HG03064 (cell line): ENCODE data around the gene WIZ.

Source experiments
- ATAC-seq: cut with Tn5 transposase; IDR thresholded peaks from one replicate; pipeline ENCODE4 v1.9.1; 2021; ENCODE audit warnings: low read depth; ENCODE audit not compliant: unreplicated experiment

The WIZ gene

DNA sequence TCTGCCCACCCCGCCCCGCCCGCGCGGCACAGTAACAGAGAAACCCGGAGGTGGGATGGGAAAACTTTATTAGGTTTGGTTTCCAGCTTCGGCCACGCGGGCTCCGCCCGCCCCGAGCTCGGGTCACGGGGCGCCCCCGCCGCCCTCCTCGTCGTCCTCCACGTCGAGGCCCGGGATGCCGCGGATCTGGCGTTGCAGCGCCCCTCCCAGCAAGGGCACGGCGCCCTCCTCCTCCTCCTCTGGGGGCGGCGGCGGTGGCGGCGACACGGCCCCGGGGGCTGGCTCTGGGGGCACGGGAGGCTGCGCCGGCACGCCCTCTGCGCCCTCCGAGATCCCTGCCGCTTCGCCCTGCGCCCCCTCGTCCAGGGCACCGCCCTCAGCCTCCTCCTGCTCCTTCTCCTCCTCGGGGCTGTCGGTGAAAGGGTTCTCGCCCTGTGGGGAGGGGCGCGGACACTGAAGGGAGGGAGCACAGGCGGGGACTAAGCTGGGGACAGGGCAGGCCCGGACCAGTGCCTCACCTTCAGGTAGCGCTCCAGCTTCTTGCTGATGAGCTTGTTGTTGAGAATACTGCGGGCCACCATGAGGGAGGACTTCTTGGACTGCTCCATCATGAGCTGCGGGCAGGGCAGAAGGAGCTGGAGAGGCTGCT, 69.6 kb downstream of the WIZ start:
- ATAC-seq: peak; percentile 31

DNA sequence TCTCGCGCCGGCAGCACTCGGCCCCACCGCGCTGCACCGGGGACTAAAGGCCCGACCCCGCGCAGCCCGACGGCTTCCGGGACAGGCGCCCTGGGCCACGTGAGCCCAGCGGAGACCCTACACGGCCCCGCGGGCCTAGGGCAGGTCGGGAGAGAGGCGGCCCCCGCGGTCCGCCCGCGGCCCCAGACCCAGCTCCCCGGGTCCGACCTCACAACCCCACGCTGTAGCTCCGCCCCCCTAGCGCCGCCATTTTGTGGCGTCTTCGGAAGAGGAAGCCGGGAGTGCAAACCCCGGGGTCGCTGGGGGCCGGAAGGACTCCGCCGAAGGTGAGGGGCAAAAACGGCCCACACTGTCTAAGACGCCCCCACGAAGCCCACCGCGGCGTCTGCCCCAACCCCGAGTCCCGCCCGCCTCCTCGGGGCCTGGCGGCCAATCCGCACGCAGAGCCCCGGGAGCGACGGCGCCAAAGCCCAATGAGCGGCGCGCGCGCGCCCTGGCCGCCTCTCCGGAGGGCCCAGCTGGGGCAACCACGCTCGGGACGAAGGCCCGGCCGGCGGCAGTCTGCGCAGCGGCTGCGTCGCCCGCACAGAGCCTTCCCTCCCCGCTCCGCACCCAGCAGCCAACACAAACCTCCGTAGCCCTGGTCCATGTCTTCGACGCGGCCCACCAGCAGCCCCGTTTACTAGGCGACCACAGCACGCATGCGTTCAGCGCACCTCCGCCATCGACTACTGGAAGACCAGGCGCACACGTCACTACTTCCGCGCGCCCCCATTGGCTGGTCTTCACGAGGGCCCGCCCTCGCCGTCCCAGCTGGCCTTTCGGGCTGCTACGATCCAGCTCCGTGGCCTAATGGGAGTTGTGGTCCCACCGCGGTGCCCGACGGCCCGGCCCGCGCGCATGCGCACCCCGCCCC, 70.4 kb downstream of the WIZ start, which contains the start of gene AKAP8:
AKAP8 (minus strand) TSS at position 705 of the 916 bp plus-strand sequence; CDS start at position 649, 56 bp downstream.
- peak; percentile 70 for ATAC-seq

DNA sequence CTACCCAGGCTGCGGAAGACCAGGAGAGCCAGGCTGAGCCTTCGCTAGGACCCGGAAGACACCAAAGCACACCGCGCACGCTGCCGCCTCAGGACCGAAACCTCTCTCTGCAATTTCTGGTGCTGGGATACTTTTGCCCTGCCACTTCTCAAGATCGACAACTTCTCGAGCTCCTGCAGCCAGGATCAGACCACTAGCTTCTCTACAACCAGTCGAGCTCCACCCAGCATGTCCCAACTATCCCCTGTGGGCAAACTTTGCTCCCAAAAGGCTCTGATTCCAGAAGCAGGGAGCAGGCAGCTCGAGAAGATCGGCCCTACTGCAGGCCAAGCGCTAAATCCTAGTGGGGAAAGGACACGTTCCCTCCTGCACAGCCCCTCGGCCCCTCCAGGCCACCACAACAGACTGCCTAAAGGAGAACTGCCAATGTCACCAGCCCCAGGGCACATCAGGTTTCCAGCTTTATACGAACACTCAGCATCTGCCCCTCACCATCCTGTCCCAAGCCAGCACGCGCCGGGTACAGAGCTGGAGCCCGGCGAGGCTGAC, 71.1 kb downstream of the WIZ start:
- no peak for ATAC-seq

- ATAC-seq: no peak
Observed at GRCh38 chr19:15374796-15375440, 74.8 kb downstream of the WIZ start.

- no peak for ATAC-seq
Observed at GRCh38 chr19:15374105-15374651, 75.6 kb downstream of the WIZ start.

DNA sequence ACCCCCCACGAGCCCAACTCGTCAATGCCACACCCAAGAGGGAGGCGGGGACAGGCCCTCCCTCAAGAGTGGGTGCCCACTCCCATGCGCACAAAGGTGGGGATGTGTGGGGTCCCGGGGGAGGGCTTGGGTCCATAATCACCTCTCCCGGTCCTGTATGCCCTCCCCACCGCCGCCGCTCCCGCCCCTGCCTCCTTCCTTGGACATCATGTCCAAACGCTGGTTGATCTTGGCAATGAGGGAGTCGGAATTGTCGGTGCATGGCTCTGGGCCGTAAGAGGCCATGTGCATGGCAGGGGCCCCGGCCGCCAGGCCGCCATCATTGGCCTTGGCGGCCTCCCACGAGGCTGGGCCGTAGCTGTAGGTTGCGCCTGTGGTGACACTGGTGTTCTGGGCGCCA, 76.1 kb downstream of the WIZ start:
- ATAC-seq: no peak

DNA sequence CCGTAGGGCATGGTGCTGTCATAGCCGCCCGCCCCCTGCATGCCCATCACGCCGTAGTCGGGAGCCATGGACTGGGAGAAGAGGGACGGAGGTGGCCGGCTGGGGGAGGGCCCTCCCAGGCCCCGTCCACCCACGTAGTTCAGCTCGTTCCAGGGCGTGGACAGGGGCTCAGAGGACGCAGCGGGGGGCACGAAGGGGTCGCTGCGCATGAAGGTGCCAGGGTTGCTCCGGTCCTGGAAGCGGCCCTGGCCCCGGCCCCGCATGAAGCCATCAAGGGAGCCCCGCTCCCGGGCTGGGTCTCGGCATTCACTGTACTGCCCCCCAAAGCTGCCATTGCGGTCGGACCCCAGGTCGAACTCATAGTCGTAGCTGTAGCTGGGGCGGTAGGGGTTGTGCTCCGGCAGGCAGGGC, 76.9 kb downstream of the WIZ start:
- ATAC-seq: no peak

- no peak for ATAC-seq
Observed at GRCh38 chr19:15372470-15372869, 77.3 kb downstream of the WIZ start.

DNA sequence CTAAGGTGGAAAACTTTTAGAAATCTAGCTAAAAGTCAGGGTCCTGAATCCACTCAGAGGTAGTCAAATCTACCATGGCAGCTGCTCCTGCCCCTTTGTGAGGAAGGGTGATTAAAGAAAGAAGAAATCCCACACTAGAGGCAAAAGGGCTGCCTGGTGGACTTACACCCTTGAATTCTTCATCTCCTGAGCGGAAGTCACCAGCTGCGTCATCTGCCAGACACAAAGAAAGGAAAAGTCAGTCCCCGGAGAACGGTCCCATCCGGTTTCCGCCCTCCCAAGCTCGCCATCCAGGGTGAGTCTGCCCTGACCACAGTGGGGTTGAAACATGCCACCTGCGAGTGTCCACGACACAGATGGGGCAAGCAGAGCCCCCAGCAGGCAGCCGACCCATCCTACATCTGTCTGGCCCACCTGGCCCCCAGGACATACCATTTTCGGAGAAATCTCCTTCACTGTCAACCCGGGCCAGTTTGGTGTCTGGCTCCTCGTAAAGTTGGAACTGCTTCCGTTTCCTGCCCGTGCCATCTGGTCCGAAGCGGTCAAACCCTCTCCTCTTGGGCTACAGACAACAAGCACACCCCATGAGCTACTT, 77.9 kb downstream of the WIZ start:
- no peak for ATAC-seq

DNA sequence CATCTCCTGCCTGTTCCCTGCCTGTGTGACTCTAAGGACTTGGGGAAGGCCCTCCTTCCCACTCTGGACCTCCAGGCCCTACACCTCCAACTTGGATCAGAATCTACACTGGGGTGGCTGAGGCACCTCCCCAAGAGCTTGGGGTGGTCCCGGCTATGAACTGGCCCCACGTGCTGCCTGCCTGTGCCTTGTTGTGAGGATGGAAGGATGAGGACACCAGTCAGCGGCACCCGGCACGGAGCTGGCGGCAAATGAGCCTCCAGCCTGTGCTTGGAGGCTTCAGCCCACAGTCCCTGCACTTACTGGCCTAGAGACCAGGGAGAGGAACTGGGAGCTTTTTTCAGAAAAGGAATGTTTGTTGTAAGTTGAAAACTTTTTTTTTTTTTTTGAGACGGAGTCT, 78.6 kb downstream of the WIZ start:
- ATAC-seq: no peak
